Measurements from ENCODE around the gene TRIP13.
"Not testable (repeated sequence)": the region's sequence is repeated elsewhere in the genome, so short reads cannot be mapped to it uniquely, and the experiment has no call there.

TRIP13 gene

GRCh38 chr5:871596-872298, 20.9 kb upstream of the TRIP13 start:
- in situ Hi-C loops (cut with HindIII; ENCODE audit: low sequenced_read_pairs): loop anchor here (5.0 kb wide), 1 partner anchor 46 kb away; no protein-coding TSS in a partner anchor

GRCh38 chr5:872301-872700, 20.4 kb upstream of the TRIP13 start:
- in situ Hi-C loops (cut with HindIII; ENCODE audit: low sequenced_read_pairs): loop anchor here (5.0 kb wide), 1 partner anchor 45 kb away; no protein-coding TSS in a partner anchor

GRCh38 chr5:873328-873727, 19.4 kb upstream of the TRIP13 start:
- in situ Hi-C loops (cut with HindIII; ENCODE audit: low sequenced_read_pairs): loop anchor here (5.0 kb wide), 1 partner anchor 44 kb away; no protein-coding TSS in a partner anchor

GRCh38 chr5:875931-876330, 16.8 kb upstream of the TRIP13 start:
- in situ Hi-C loops (cut with HindIII; ENCODE audit: low sequenced_read_pairs): no loop called here

- in situ Hi-C loops (cut with HindIII; ENCODE audit: low sequenced_read_pairs): no loop called here
Measured at GRCh38 chr5:876398-877365, 16.0 kb upstream of the TRIP13 start.

- in situ Hi-C loops (cut with HindIII; ENCODE audit: low sequenced_read_pairs): no loop called here
Measured at GRCh38 chr5:878125-878524, 14.6 kb upstream of the TRIP13 start.

GRCh38 chr5:878677-879076, 14.0 kb upstream of the TRIP13 start:
- in situ Hi-C loops (cut with HindIII; ENCODE audit: low sequenced_read_pairs): not testable (repeated sequence)

- in situ Hi-C loops (cut with HindIII; ENCODE audit: low sequenced_read_pairs): no loop called here
Measured at GRCh38 chr5:880816-881550, 11.7 kb upstream of the TRIP13 start.

- in situ Hi-C loops (cut with HindIII; ENCODE audit: low sequenced_read_pairs): no loop called here
Measured at GRCh38 chr5:881551-881935, 11.1 kb upstream of the TRIP13 start.

- in situ Hi-C loops (cut with HindIII; ENCODE audit: low sequenced_read_pairs): no loop called here
Measured at GRCh38 chr5:882253-883183, 10.2 kb upstream of the TRIP13 start.

GRCh38 chr5:883475-884181, 9.1 kb upstream of the TRIP13 start:
- in situ Hi-C loops (cut with HindIII; ENCODE audit: low sequenced_read_pairs): no loop called here

- in situ Hi-C loops (cut with HindIII; ENCODE audit: low sequenced_read_pairs): no loop called here
Measured at GRCh38 chr5:884345-885126, 8.1 kb upstream of the TRIP13 start.

- in situ Hi-C loops (cut with HindIII; ENCODE audit: low sequenced_read_pairs): no loop called here
Measured at GRCh38 chr5:885127-885442, 7.6 kb upstream of the TRIP13 start.

GRCh38 chr5:885529-885928, 7.2 kb upstream of the TRIP13 start:
- in situ Hi-C loops (cut with HindIII; ENCODE audit: low sequenced_read_pairs): no loop called here

- in situ Hi-C loops (cut with HindIII; ENCODE audit: low sequenced_read_pairs): no loop called here
Measured at GRCh38 chr5:886036-886435, 6.6 kb upstream of the TRIP13 start.

GRCh38 chr5:886716-887325, 5.9 kb upstream of the TRIP13 start:
- in situ Hi-C loops (cut with HindIII; ENCODE audit: low sequenced_read_pairs): no loop called here

- in situ Hi-C loops (cut with HindIII; ENCODE audit: low sequenced_read_pairs): no loop called here
Measured at GRCh38 chr5:887947-888637, 4.6 kb upstream of the TRIP13 start.

- in situ Hi-C loops (cut with HindIII; ENCODE audit: low sequenced_read_pairs): no loop called here
Measured at GRCh38 chr5:888638-889035, 4.0 kb upstream of the TRIP13 start.

Measured in endothelial cell of hepatic sinusoid (primary cell).